ENCODE results near the gene C2CD3. TPM values are rescaled to one million over a fixed set of nuclear protein-coding genes. Genes with fewer than 3 reads are reported as not detected.

Gene C2CD3, protein sequence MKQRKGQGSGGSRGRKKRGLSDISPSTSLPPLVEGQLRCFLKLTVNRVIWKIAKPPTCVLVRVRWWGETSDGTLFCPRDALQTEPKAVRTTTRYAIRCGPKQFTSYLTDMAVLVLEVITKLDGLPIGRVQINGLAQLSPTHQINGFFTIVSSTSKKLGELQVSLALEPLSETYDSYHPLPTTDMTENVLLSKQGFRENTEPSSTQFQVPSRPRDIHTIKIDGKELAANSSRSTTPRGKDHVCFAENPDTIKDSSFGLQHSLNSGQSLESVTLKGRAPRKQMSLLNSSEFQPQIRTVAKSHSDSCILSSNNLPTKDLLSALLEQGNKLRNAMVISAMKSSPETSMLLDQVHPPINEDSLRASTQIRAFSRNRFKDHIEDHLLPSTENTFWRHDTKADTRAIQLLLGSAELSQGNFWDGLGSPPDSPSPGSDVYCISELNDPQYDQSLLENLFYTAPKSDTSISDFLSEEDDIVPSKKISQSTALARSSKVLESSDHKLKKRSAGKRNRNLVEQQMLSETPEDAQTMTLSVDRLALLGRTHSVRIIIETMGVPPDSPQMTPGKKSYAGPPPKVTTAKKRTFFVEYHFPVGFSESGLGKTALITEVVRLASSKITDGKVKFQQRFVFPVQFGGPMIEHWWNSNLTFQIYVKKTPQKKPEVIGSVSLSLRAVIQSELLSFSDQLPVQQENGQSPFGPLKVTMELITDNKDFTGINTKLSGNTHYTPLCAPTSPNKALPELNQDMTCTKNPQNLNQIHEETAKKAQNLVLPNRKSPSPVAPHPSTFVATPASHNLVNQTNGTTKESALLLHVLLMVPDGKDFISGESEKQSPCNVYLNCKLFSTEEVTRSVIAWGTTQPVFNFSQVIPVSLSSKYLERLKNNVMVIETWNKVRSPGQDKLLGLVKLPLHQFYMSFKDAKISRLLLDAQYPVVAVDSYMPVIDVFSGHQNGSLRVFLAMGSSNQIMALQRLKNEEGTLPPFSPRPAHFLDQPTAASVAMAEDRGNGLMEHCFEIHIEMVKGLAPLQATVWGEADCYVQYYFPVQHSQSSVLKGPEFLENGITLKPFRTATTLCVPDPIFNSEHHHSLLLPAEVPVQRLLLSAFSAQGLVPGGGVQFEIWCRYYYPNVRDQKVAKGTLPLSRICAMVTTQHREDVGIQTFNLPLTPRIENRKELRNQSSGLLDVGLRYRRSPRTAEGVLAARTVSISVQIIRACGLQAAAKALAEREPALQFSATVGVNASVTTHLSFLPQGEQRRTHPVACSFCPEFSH (N-terminal part only)
- 32.5 and 33.1 TPM in 2 replicates for total RNA-seq

DNA sequence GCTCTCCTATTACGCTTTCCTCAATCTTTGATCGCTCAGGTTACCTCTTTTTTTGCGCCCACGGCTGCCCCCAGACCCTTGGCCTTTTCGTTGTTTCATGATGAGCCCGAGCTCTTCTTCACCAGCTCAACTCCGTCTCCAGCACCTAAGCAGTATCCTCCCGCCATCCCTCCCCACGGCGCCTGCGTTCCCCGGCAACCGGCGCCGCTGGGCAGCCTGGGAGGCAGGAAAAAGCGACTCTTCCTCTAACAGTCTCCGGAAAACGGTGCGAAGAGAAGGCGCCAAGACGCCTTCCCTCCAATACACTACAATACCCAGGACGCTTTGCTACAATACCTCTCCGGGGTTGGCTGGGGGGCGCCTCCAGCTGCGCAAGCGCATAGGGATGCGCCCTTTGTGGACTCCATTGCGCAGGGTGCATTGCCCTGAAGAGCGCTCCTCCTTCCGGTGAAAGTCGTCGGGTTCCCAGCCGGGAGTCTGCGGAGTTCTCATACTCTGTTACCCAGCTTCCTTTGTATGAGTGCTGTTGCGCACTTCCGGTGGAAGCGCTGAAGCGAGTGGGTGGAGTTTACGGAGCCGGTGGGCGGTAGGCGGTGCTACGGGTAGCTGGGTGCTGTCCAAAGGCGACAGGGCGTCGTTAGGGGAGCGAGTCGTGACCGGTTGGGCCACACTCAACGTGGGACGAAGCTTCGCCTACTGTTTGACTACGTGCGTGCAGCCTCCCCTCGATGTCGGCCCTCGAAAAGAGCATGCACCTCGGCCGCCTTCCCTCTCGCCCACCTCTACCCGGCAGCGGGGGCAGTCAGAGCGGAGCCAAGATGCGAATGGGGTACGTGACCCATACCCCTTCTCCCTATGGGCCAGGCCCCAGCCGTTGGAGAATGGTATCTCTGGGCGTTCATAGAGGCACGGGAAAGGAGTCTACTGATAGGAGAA, at the start of gene C2CD3, which contains the start of gene PPME1:
Gene C2CD3, minus strand, starts transcription at position 309 of the 936 bp plus-strand sequence. Its CDS starts 210 bp downstream, at position 99.
Gene PPME1, plus strand, starts transcription at position 596 of the 936 bp plus-strand sequence. Its CDS starts 133 bp downstream, at position 729.
- Mint-ChIP-seq H3K27ac (no peak within 1 kb of the TSS), H3K4me1 (ENCODE audit: low read depth) (peaks cover 13% of the 10 kb centered on the region), H3K36me3 (ENCODE audit: low read depth) (peaks cover 23% of the 10 kb centered on the region), H3K9me3 (no peaks in the 10 kb centered on the region), H3K4me3 (ENCODE audit: low read depth) (no peak within 1 kb of the TSS), H3K27me3 (ENCODE audit: low read depth) (no peaks in the 10 kb centered on the region)
- peak; percentile 99 for DNase-seq (ENCODE audit: low spot score)
- intact Hi-C loops (cut with micrococcal nuclease), result loop anchor here (1.0 to 5.0 kb wide), 8 partner anchors 34 to 384 kb away; partner anchors contain the start of genes COA4, LIPT2, MRPL48 and PAAF1

DNA sequence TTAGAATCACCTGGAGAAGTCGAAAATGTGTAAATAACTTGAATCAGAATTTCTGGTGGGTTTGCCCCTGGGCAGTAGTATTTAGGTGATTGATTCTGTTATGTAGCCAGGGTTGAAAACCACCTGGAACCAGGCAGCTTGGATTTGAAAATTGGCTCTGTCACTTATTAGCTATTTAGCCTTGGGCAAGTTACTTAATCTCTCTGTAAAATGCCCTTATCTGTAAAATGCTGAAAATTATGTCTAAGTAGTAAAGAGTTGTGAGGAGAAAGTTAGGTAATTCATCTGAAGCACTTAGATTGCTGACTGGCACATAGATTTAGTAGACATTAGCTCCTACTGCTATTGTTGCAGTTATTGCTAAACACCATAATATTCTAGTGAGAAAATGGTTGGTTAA, 49.6 kb upstream of the C2CD3 start:
- H3K9me3 Mint-ChIP-seq, result no peaks in the 10 kb centered on the region
- no peak for DNase-seq (ENCODE audit: low spot score)
- no peak overlapping the region for H3K4me3 Mint-ChIP-seq (ENCODE audit: low read depth)
- H3K36me3 Mint-ChIP-seq (ENCODE audit: low read depth), result peaks cover 25% of the 10 kb centered on the region
- no peaks in the 10 kb centered on the region for H3K27me3 Mint-ChIP-seq (ENCODE audit: low read depth)
- H3K4me1 Mint-ChIP-seq (ENCODE audit: low read depth), result no peaks in the 10 kb centered on the region
- intact Hi-C loops (cut with micrococcal nuclease), result no loop called here
- H3K27ac Mint-ChIP-seq, result no peak overlapping the region

DNA sequence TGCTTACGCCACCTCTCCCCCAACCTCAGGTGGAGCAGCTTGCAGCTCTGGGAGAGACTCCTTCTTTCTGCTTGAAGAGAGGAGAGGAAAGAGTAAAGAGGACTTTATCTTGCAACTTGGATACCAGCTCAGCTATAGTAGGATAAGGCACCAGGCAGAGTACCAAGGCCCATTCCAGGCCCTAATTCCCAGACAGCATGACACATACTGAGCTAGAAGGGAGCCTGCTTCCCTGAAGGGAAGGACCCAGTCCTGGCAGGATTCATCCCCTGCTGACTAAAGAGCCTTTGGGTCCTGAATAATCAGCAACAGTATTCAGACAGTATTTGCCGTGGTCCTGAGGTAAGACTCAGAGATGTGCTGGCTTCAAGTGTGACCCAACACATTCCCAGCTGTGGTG, 41.7 kb upstream of the C2CD3 start:
- peaks cover 74% of the 10 kb centered on the region for H3K36me3 Mint-ChIP-seq (ENCODE audit: low read depth)
- H3K27me3 Mint-ChIP-seq (ENCODE audit: low read depth), result no peaks in the 10 kb centered on the region
- peaks cover 9% of the 10 kb centered on the region for H3K9me3 Mint-ChIP-seq
- no peak for DNase-seq (ENCODE audit: low spot score)
- intact Hi-C loops (cut with micrococcal nuclease), result no loop called here
- peaks cover 4% of the 10 kb centered on the region for H3K4me1 Mint-ChIP-seq (ENCODE audit: low read depth)
- H3K27ac Mint-ChIP-seq, result no peak overlapping the region
- H3K4me3 Mint-ChIP-seq (ENCODE audit: low read depth), result no peak overlapping the region

DNA sequence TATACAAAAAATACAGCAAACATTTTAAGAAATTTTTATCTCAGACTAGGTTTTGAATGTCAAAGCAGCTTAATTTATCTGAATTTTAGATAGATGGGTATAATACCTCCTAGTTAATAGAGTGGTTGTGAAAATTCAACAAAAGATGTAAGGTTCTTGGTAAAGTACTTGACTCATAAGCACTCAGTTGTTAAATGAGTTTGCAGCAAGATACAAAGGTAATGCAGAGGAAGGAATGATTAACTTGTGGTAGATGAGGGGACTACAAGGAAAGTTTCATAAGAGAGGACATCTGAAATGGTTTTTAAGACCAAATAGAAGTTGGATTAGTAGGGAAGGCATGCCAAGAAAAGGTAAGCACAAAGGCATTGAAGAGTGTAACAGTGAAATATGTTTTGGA, 37.7 kb upstream of the C2CD3 start:
- peaks cover 76% of the 10 kb centered on the region for H3K36me3 Mint-ChIP-seq (ENCODE audit: low read depth)
- no peaks in the 10 kb centered on the region for H3K9me3 Mint-ChIP-seq
- H3K27me3 Mint-ChIP-seq (ENCODE audit: low read depth), result no peaks in the 10 kb centered on the region
- intact Hi-C loops (cut with micrococcal nuclease), result no loop called here
- DNase-seq (ENCODE audit: low spot score), result no peak
- peaks cover 17% of the 10 kb centered on the region for H3K4me1 Mint-ChIP-seq (ENCODE audit: low read depth)
- H3K4me3 Mint-ChIP-seq (ENCODE audit: low read depth), result no peak overlapping the region
- H3K27ac Mint-ChIP-seq, result no peak overlapping the region

DNA sequence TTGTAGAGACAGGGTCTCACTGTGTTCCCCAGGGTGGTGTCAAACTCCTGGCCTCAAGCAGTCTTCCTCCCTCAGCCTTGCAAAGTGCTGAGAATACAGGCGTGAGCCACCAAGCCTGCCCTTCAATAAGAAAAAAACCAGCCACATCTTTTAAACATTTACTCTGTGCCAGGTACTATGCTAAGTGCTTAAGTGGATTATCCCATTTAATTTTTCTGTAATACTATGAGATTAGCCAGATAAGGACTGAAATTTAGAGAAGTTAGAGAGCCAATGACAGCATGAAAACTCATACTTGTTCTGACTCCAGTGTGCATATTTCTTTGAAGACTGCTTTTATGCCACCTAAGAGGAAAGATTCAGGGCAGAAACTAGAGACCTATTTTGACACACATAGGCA, 35.9 kb upstream of the C2CD3 start:
- Mint-ChIP-seq H3K27me3 (ENCODE audit: low read depth) (no peaks in the 10 kb centered on the region), H3K4me1 (ENCODE audit: low read depth) (peaks cover 20% of the 10 kb centered on the region), H3K27ac (no peak overlapping the region), H3K36me3 (ENCODE audit: low read depth) (peaks cover 62% of the 10 kb centered on the region), H3K4me3 (ENCODE audit: low read depth) (no peak overlapping the region), H3K9me3 (no peaks in the 10 kb centered on the region)
- intact Hi-C loops (cut with micrococcal nuclease), result no loop called here
- DNase-seq (ENCODE audit: low spot score), result no peak

GRCh38 chr11:74205181-74205580, 34.4 kb upstream of the C2CD3 start:
- H3K4me1 Mint-ChIP-seq (ENCODE audit: low read depth), result peaks cover 20% of the 10 kb centered on the region
- no peak for DNase-seq (ENCODE audit: low spot score)
- H3K4me3 Mint-ChIP-seq (ENCODE audit: low read depth), result no peak overlapping the region
- H3K9me3 Mint-ChIP-seq, result no peaks in the 10 kb centered on the region
- intact Hi-C loops (cut with micrococcal nuclease), result loop anchor here (2.0 kb wide), 1 partner anchor 34 kb away; the partner anchor contains the start of genes C2CD3 and PPME1
- no peaks in the 10 kb centered on the region for H3K27me3 Mint-ChIP-seq (ENCODE audit: low read depth)
- no peak overlapping the region for H3K27ac Mint-ChIP-seq
- H3K36me3 Mint-ChIP-seq (ENCODE audit: low read depth), result peaks cover 52% of the 10 kb centered on the region

- Mint-ChIP-seq H3K36me3 (ENCODE audit: low read depth) (peaks cover 49% of the 10 kb centered on the region), H3K27me3 (ENCODE audit: low read depth) (no peaks in the 10 kb centered on the region), H3K9me3 (no peaks in the 10 kb centered on the region), H3K4me1 (ENCODE audit: low read depth) (peaks cover 20% of the 10 kb centered on the region), H3K4me3 (ENCODE audit: low read depth) (no peak overlapping the region), H3K27ac (no peak overlapping the region)
- intact Hi-C loops (cut with micrococcal nuclease), result loop anchor here (2.0 kb wide), 1 partner anchor 34 kb away; the partner anchor contains the start of genes C2CD3 and PPME1
- no peak for DNase-seq (ENCODE audit: low spot score)
Measured at GRCh38 chr11:74204701-74205100, 33.9 kb upstream of the C2CD3 start.

DNA sequence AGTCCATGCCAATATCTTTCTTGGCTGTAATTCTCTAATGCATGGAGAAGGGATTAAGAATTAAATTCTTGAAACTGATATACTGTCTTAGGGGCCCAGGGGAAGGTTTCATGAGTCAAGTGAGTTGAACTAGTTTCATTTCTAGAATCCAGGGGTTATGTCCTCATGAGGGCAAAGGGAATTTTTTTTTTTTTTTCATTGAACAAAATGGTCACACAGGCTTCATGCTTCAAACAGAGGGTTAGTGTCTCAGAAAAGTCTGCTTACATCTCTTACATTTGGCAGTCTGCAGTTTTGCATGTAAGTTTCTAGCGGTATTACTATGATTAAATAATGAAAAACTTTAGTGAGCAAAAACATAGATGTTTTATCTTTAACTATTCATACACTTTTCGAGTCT, 33.2 kb upstream of the C2CD3 start:
- DNase-seq (ENCODE audit: low spot score), result no peak
- H3K9me3 Mint-ChIP-seq, result peaks cover 4% of the 10 kb centered on the region
- H3K27me3 Mint-ChIP-seq (ENCODE audit: low read depth), result no peaks in the 10 kb centered on the region
- H3K4me1 Mint-ChIP-seq (ENCODE audit: low read depth), result peaks cover 20% of the 10 kb centered on the region
- H3K4me3 Mint-ChIP-seq (ENCODE audit: low read depth), result no peak overlapping the region
- intact Hi-C loops (cut with micrococcal nuclease), result loop anchor here (2.0 kb wide), 1 partner anchor 33 kb away; the partner anchor contains the start of genes C2CD3 and PPME1
- peaks cover 48% of the 10 kb centered on the region for H3K36me3 Mint-ChIP-seq (ENCODE audit: low read depth)
- no peak overlapping the region for H3K27ac Mint-ChIP-seq

GRCh38 chr11:74196781-74197486, 26.1 kb upstream of the C2CD3 start:
- no peak overlapping the region for H3K4me3 Mint-ChIP-seq (ENCODE audit: low read depth)

GRCh38 chr11:74195828-74196227, 25.0 kb upstream of the C2CD3 start:
- Mint-ChIP-seq H3K27me3 (ENCODE audit: low read depth) (no peaks in the 10 kb centered on the region), H3K4me3 (ENCODE audit: low read depth) (no peak overlapping the region), H3K9me3 (peaks cover 35% of the 10 kb centered on the region), H3K27ac (no peak overlapping the region), H3K36me3 (ENCODE audit: low read depth) (peaks cover 54% of the 10 kb centered on the region), H3K4me1 (ENCODE audit: low read depth) (peaks cover 5% of the 10 kb centered on the region)
- intact Hi-C loops (cut with micrococcal nuclease), result no loop called here
- DNase-seq (ENCODE audit: low spot score), result no peak

More at GRCh38 chr11:74196781-74197486, 26.1 kb upstream of the C2CD3 start:
- peaks cover 5% of the 10 kb centered on the region for H3K4me1 Mint-ChIP-seq (ENCODE audit: low read depth)
- peaks cover 32% of the 10 kb centered on the region for H3K9me3 Mint-ChIP-seq
- no peak for DNase-seq (ENCODE audit: low spot score)
- no peak overlapping the region for H3K27ac Mint-ChIP-seq
- intact Hi-C loops (cut with micrococcal nuclease), result no loop called here
- peaks cover 46% of the 10 kb centered on the region for H3K36me3 Mint-ChIP-seq (ENCODE audit: low read depth)
- no peaks in the 10 kb centered on the region for H3K27me3 Mint-ChIP-seq (ENCODE audit: low read depth)

- Mint-ChIP-seq H3K9me3 (peaks cover 7% of the 10 kb centered on the region), H3K27me3 (ENCODE audit: low read depth) (no peaks in the 10 kb centered on the region), H3K4me1 (ENCODE audit: low read depth) (peaks cover 17% of the 10 kb centered on the region), H3K4me3 (ENCODE audit: low read depth) (no peak overlapping the region), H3K27ac (no peak overlapping the region), H3K36me3 (ENCODE audit: low read depth) (peaks cover 39% of the 10 kb centered on the region)
- intact Hi-C loops (cut with micrococcal nuclease), result no loop called here
- DNase-seq (ENCODE audit: low spot score), result no peak
Measured at GRCh38 chr11:74185695-74186094, 14.9 kb upstream of the C2CD3 start.
